Cardiac muscle cell (in vitro differentiated cells and primary cell): ENCODE data around the gene APP. TPM values are rescaled to one million over a fixed set of nuclear protein-coding genes. Genes with fewer than 3 reads are reported as not detected.

Experiments used
- DNase-seq, 2 donors: peaks; one replicate each; pipeline versions ENCODE4 v3.0.0 to v3.0.0-alpha.2; 2010 to 2017; ENCODE audit warnings: low read depth in 1 of 2, low spot score in 1 of 2
- H3K27ac ChIP-seq: fragments of 200-600 bp; sonication (generic); 2 replicates; pipeline ENCODE4 v1.5.1; 2016
- H3K27me3 ChIP-seq: fragments of 200-600 bp; sonication (generic); 2 replicates; pipeline ENCODE4 v1.6.0; 2016; ENCODE audit warnings: control low read depth
- H3K36me3 ChIP-seq: fragments of 200-600 bp; sonication (generic); 2 replicates; pipeline ENCODE4 v1.5.1; 2016; ENCODE audit warnings: control low read depth
- H3K4me1 ChIP-seq: fragments of 200-600 bp; sonication (generic); 2 replicates; pipeline ENCODE4 v1.8.1; 2017; ENCODE audit warnings: low read depth, mild to moderate bottlenecking, mixed run types
- H3K4me3 ChIP-seq: fragments of 200-600 bp; sonication (generic); 2 replicates; pipeline ENCODE4 v1.5.1; 2016; ENCODE audit warnings: mild to moderate bottlenecking
- H3K9me3 ChIP-seq: fragments of 200-600 bp; sonication (generic); 2 replicates; pipeline ENCODE4 v1.5.1; 2017; ENCODE audit warnings: low read depth, mild to moderate bottlenecking, control low read depth
- CTCF ChIP-seq: IDR thresholded peaks from 2 replicates; pipeline ENCODE4 v1.5.1; 2012; ENCODE audit warnings: low read depth, mild to moderate bottlenecking, low read length
- polyA plus RNA-seq: library from polyadenylated mRNA; unstranded; fragments of >200 nt; fragmentation: Nextera tagmentation; extraction: Ambion mirVana; gene quantifications from 2 replicates; pipeline ENCODE4 v1.2.1, GENCODE V29; 2016
- total RNA-seq: library from RNA; depleted of rRNA; stranded (reverse); fragments of >200 nt; gene quantifications from 2 replicates; pipeline ENCODE4 v1.2.3, GENCODE V29; 2016

Gene APP
- total and polyA plus RNA-seq, 2 experiments from 2014 or later, result 31.8 to 359 TPM

GRCh38 chr21:26195708-26196107, 25.1 kb upstream of the APP start:
- Histone ChIP-seq H3K36me3 (no peaks in the 10 kb centered on the region), H3K27ac (no peak overlapping the region), H3K9me3 (no peaks in the 10 kb centered on the region), H3K4me3 (no peak overlapping the region), H3K27me3 (no peaks in the 10 kb centered on the region), H3K4me1 (no peaks in the 10 kb centered on the region)
- no peak for DNase-seq
- no peak for TF ChIP-seq CTCF

- Histone ChIP-seq H3K27me3 (no peaks in the 10 kb centered on the region), H3K36me3 (no peaks in the 10 kb centered on the region), H3K27ac (no peak overlapping the region), H3K4me3 (no peak overlapping the region), H3K9me3 (no peaks in the 10 kb centered on the region), H3K4me1 (no peaks in the 10 kb centered on the region)
- no peak for DNase-seq
- no peak for TF ChIP-seq CTCF
Observed at GRCh38 chr21:26194811-26195251, 24.3 kb upstream of the APP start.

- no peak for TF ChIP-seq CTCF
- Histone ChIP-seq H3K36me3 (no peaks in the 10 kb centered on the region), H3K27ac (no peak overlapping the region), H3K4me1 (no peaks in the 10 kb centered on the region), H3K4me3 (no peak overlapping the region), H3K9me3 (no peaks in the 10 kb centered on the region), H3K27me3 (no peaks in the 10 kb centered on the region)
- DNase-seq, result no peak
Observed at GRCh38 chr21:26194326-26194725, 23.8 kb upstream of the APP start.

GRCh38 chr21:26191609-26192008, 21.0 kb upstream of the APP start:
- H3K36me3 ChIP-seq, result no peaks in the 10 kb centered on the region
- H3K9me3 ChIP-seq, result no peaks in the 10 kb centered on the region
- no peak for TF ChIP-seq CTCF
- no peak overlapping the region for H3K4me3 ChIP-seq
- no peak overlapping the region for H3K27ac ChIP-seq
- no peaks in the 10 kb centered on the region for H3K4me1 ChIP-seq
- no peaks in the 10 kb centered on the region for H3K27me3 ChIP-seq
- DNase-seq, result no peak

- Histone ChIP-seq H3K36me3 (no peaks in the 10 kb centered on the region), H3K4me1 (no peaks in the 10 kb centered on the region), H3K4me3 (no peak overlapping the region), H3K9me3 (no peaks in the 10 kb centered on the region), H3K27ac (no peak overlapping the region), H3K27me3 (no peaks in the 10 kb centered on the region)
- DNase-seq, result no peak
- no peak for TF ChIP-seq CTCF
Observed at GRCh38 chr21:26188422-26188821, 17.9 kb upstream of the APP start.

GRCh38 chr21:26185446-26185845, 14.9 kb upstream of the APP start:
- TF ChIP-seq CTCF, result no peak
- Histone ChIP-seq H3K4me1 (no peaks in the 10 kb centered on the region), H3K36me3 (no peaks in the 10 kb centered on the region), H3K4me3 (no peak overlapping the region), H3K9me3 (no peaks in the 10 kb centered on the region), H3K27me3 (no peaks in the 10 kb centered on the region), H3K27ac (no peak overlapping the region)
- no peak for DNase-seq
